GM19025 (cell line): ENCODE data around the gene RNF214.
"Not testable (repeated sequence)": the region's sequence is repeated elsewhere in the genome, so short reads cannot be mapped to it uniquely, and the experiment has no call there.

Source experiments
- ATAC-seq: cut with Tn5 transposase; IDR thresholded peaks from one replicate; pipeline ENCODE4 v1.9.1; 2021; ENCODE audit warnings: mild to moderate bottlenecking, low read depth, moderate library complexity; ENCODE audit not compliant: unreplicated experiment

RNF214 gene

GRCh38 chr11:117197516-117198456 lies 34.7 kb upstream of the RNF214 start:
- no peak for ATAC-seq

- no peak for ATAC-seq
Observed at GRCh38 chr11:117198613-117199012, 33.9 kb upstream of the RNF214 start.

GRCh38 chr11:117199053-117199915 lies 33.2 kb upstream of the RNF214 start, which contains the start of gene TAGLN:
Gene TAGLN, plus strand, starts transcription at chr11:117199370. Its CDS starts 3,644 bp downstream, at chr11:117203014.
- no peak for ATAC-seq

- no peak for ATAC-seq
Observed at GRCh38 chr11:117199916-117200812, 32.3 kb upstream of the RNF214 start.

GRCh38 chr11:117200813-117201657 lies 31.4 kb upstream of the RNF214 start:
- no peak for ATAC-seq

GRCh38 chr11:117201658-117202305 lies 30.7 kb upstream of the RNF214 start:
- ATAC-seq, result no peak

GRCh38 chr11:117202386-117203068 lies 29.9 kb upstream of the RNF214 start:
- ATAC-seq, result no peak

GRCh38 chr11:117203069-117203407 lies 29.4 kb upstream of the RNF214 start:
- ATAC-seq, result no peak

- ATAC-seq, result no peak
Observed at GRCh38 chr11:117204283-117205080, 28.0 kb upstream of the RNF214 start.

GRCh38 chr11:117205211-117205818 lies 27.2 kb upstream of the RNF214 start:
- no peak for ATAC-seq

- not testable (repeated sequence) for ATAC-seq
Observed at GRCh38 chr11:117206111-117206510, 26.4 kb upstream of the RNF214 start.

- not testable (repeated sequence) for ATAC-seq
Observed at GRCh38 chr11:117206859-117207258, 25.6 kb upstream of the RNF214 start.

- ATAC-seq, result not testable (repeated sequence)
Observed at GRCh38 chr11:117207481-117207880, 25.0 kb upstream of the RNF214 start.

- not testable (repeated sequence) for ATAC-seq
Observed at GRCh38 chr11:117208710-117209109, 23.8 kb upstream of the RNF214 start.

GRCh38 chr11:117209351-117210125 lies 22.9 kb upstream of the RNF214 start:
- ATAC-seq, result not testable (repeated sequence)

- no peak for ATAC-seq
Observed at GRCh38 chr11:117210620-117211019, 21.9 kb upstream of the RNF214 start.
